GM21528 (cell line): Measurements from ENCODE around the gene SMCHD1.
"Not testable (repeated sequence)": the region's sequence is repeated elsewhere in the genome, so short reads cannot be mapped to it uniquely, and the experiment has no call there.

Experiments
- ATAC-seq: cut with Tn5 transposase; IDR thresholded peaks from one replicate; pipeline ENCODE4 v1.9.1; 2021; ENCODE audit warnings: mild to moderate bottlenecking, moderate library complexity; ENCODE audit not compliant: unreplicated experiment, low FRiP score

The SMCHD1 gene

DNA sequence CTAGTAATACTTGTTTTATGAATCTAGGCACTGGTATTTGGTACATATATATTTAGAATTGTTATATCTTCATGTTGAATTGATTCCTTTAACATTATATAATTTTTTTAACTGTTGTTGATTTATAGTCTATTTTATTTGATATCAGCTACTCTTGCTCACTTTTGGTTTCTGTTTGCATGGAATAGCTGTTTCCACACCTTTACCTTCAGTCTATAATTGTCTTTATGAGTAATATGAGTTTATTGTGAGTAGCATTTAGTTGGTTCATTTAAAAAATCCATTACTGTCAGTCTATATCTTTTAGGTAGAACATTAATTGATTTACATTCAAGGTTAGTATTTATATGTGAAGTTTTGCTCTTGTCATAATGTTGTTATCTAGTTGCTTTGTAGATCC, 58.6 kb downstream of the SMCHD1 start:
- no peak for ATAC-seq

DNA sequence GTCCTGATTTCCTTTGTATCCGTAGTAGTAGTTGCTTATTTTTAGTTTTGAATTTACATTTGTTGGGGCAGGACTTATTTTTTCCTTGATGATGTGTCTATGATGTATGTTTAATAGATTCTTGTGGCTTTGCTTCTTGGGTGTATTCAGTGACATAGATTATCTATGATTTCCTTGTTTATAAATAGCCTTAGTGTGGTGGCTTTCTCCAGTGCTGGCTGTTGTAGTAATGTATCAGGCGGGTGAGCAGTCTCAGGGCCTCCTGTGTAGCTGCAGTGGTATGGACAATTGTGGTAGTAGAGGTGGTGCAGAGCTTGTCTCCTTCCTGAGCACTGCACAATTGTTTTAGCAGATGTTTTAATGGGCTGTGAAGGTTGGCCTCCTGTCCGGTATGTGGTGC, 60.5 kb downstream of the SMCHD1 start:
- ATAC-seq = no peak

DNA sequence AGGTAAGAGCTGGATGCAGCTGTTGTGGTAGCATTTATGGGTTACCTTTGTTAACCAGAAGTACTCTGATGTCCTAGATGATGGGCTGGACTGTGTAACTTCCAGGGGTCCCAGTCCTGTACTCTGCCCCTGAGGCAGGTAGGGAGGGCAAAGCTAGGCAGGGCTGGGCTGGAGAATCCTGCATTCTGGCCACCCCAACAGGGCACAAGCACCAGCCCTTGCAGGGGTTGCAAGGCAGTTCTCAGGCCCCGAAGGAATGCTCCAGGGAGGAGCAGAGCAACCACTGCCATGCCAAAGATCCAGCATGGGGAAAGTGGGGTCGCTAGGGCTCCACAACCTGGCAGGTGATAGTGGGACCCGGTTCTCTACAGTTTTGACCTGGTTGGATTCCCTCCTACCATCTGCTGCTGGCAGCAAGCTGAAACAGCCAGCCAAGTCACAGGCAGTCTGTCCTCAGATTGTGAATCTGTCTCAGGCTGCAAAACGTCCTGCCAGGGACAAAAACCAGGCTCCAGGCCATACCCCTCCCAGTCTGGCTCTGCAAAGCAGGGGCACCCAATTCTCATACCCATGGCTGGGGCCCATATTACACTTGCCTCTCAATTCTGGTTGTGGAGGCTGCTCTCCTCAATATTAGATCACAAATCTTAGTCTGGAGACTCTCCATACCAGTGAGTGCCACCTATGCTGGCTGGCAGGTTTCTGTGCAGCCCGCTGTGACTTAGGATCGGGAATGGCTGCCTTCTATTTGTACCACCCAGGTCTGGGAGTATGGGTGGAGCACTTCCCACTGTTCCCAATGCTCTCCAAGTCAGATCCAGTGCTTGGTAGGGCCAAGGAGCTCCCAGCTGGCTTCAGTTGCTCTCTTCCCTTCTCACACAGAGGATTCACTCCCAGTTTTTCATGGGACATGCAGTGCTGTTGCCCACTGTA, 61.1 kb downstream of the SMCHD1 start:
- ATAC-seq = no peak

DNA sequence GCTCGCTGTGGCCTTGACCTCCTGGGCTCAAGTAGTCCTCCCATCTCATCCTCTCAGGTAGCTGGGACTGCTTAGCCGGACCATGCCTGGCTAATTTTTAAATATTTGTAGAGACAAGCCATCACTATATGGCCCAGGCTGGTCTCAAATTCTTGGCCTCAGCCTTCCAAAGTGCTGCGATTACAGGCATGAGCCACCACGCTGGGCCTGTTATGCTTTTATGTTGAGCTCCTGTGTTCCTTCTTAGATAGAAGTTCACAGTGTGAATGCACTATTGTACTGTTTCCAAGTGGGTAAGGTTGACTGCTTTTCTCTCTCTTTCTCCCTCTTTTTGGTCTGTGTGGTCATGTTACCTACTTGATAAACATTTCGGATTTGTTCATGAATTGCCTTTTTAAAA, 61.9 kb downstream of the SMCHD1 start:
- no peak for ATAC-seq

DNA sequence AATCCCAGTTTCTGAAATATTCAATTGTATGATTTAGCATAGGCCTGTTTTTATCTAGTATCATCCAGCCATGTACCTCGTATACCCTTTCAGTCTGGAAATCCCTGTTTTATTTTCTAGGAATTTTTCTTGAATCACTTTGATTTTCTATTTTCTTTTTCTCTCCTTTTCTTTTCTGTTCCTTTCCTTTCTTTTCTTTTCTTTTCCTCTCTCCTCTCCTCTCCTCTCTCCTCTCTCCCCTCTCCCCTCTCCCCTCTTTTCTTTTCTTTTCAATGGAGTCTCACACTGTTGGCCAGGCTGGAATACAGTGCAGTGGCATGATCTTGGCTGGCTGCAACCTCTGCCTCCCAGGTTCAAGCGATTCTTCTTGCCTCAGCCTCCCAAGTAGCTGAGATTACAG, 63.5 kb downstream of the SMCHD1 start:
- no peak for ATAC-seq

DNA sequence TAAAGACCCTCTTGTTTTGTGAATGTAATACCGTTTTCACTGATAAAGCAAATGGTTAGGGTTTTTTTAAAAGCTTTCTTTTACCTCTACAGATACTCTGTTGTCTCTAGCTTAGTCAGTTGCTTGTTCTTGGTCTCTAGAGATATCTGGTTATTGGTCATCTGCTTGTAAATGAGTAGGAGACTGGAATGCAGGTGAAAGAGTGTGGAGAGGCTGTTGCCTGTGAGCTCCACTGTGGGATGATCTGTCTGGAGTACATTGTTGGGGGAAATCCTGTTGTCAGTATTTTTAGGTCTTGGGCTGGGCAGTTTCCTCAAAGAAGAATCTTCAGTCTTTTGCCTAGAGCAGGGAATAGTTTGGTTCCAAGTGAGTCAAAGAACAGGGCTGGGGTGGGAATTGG, 67.7 kb downstream of the SMCHD1 start:
- ATAC-seq = no peak

DNA sequence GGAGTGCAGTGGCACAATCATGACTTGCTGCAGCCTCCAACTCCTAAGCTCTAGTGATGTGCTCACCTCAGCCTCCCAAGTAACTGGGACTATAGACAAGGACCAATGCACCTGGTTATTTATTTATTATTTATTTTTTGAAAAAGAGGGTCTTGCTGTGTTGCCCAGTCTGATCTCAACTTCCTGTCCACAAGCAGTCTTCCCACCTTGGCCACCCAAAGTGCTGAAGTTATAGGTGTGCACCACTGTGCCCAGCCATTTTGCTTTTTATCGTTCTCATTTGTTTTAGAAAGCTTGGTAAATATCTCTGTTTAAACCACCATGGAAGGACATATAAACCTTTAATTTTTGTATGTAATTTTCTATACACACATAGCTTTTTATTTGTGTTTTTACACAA, 74.2 kb downstream of the SMCHD1 start:
- ATAC-seq = no peak

DNA sequence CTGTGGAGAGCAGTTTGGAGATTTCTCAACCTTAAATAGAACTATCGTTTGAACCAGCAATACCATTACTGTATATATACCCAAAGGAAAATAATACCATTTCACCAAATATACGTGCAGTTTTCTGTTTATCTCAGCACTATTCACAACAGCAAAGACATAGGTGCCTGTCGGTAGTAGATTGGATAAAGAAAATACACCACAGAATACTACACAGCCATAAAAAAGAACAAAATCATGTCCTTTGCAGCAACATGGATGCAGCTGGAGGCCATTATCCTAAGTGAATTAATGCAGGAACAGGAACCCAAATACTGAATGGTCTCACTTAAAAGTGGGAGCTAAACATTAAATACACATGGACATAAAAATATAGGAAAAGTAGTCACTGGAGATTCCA, 81.3 kb downstream of the SMCHD1 start:
- ATAC-seq = no peak

DNA sequence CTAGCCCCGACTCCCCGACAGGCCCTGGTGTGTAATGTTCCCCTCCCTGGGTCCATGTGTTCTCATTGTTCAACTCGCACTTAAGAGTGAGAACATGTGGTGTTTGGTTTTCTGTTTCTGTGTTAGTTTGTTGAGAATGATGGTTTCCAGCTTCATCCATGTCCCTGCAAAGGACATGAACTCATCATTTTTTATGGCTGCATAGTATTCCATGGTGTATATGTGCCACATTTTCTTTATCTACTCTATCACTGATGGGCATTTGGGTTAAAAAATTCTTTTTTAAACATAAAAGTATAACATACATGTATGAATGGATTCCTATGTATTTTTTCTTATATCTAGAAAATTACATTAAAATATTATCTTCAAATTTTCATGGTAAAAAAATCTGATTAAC, 84.6 kb downstream of the SMCHD1 start:
- not testable (repeated sequence) for ATAC-seq

DNA sequence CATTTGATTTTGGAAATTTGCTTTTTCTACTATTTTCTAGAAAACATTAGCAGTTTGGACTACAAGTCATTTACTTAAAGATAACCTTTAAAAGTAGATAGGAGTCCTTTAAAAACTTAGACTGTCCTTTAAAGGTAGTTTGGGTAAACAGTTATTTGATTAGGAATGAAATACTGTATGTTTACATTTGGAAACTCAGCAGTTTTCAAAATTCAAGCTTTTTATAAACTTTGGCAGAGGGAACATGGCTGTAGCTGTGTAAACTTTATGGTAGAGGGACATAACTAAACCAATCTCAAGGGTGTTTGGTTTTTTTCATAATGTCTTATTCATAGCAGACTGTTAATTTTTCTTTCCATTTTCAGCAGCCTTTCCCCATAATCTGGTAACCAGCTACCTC, 90.7 kb downstream of the SMCHD1 start:
- no peak for ATAC-seq

DNA sequence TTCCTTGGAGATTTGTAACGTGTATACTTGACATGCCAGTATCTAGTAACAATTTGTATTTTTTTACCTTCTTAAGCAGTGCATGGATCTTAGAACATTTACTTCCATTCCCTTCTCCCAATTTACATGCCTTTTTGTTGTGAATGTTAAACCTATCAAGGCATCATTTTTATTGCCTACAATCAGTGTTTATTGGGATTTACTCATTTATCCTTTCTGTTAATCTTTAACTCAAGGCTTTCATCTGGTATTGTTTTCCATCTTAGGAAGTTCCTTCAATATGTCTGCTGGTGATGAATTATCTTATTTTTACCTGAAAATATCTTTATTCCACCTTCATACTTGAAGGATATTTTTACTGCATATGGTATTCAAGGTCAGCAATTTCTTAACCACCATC, 102.8 kb downstream of the SMCHD1 start:
- no peak for ATAC-seq

DNA sequence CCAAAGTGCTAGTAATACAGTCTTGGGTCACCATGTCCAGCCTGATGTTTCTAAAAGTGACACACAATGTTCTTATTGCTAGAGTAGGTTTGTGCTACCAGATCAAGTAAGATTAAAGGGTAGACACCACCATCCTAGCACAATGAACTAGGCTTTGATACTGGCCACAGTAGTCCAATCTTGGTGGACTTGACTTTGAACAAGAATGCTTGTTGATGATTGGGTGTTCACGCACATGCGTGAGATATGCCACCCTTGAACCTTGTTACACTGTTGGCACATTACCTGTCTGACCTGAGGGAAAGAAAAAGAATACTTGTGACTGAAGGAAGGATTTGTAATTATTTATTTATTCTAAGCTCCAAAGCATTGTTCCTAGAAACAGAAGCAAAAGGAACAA, 119.1 kb downstream of the SMCHD1 start:
- no peak for ATAC-seq

DNA sequence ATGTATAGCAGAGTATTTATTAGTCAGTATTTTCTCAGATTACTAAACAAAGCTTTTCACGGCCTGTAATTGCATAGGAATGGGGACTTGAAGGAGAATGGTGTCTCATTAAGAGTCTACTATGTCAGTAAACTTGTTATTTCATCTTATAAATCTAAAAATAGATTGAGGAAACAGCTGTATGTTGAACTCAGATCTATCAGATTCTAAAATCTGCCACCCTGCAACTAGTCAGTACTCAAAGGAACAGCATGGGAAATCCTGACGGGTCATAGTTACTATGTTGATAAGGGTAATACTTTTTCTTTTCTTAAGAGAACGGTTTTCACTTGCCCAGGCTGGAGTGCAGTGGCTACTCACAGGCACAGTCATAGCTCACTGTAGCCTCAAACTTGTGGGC, 121.1 kb downstream of the SMCHD1 start:
- no peak for ATAC-seq

DNA sequence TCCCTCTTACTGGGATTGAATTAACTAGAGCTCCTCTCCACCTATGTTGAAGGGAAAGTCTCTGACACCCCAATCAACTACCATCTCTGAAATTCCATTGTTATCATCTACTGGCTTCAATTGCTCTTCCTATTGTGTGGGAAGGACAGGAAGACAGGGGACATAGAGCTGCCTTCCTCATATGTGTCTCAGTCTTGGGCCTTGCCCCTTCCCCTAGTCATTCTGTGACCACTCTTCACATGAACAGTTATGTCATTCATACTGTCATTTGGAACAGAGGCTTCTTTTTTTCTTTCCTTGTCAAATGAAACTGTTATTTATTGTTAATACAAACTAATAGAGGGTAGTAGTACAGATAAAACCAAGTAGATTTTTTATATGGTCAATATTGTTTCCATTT, 121.7 kb downstream of the SMCHD1 start:
- no peak for ATAC-seq

DNA sequence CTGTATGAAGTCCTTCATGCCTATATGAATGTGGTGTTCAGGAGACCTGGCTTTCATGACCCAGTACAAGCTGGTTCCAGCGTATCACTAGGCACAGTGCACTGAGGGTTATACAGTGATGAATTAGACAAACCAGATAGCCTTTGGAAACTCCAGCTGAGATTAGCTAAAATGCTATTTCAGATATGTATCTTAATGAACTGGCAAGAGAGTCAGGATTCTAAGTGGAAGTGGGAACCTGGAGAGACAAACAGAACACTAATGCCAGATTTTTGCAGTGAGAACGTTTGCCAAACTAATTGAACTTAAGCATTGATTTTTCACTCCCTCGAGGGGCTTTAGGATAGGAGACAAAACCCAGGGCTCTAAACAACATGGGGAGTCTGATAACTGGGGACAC, 125.2 kb downstream of the SMCHD1 start:
- no peak for ATAC-seq

DNA sequence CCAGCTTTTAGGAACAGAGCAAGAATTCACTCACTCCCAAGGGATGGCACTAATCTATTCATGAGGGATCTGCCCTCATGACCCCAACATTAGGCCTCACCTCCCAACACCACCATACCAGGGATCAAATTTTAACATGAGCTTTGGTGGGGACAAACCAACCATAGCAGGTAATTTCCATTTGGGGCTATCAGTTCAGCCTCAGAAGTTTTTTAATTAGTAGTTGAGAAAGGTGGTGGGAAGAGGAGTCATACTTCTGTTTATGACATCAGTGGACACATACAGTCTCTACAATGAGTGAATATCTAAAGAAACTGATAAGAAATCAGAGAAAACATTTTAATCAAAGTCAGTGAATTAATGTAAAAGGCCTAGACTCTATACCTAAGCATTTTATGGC, 131.7 kb downstream of the SMCHD1 start:
- ATAC-seq = no peak

DNA sequence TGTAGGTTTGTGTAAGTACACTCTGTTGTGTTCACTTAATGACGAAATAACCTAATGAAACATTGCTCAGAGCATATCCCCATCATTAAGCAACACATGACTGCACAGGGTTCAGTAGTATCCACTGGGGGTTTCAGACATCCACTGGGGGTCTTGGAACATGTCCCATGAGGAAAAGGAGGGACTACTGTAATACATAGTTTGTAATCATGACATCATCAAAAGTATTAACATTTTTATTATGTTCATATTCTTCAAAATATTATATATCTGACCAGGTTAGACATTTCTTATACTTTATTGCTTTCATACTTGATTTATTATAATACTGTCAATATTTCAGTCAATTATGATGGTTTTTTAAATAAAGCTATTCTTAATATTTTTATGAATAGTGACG, 136.9 kb downstream of the SMCHD1 start:
- no peak for ATAC-seq

DNA sequence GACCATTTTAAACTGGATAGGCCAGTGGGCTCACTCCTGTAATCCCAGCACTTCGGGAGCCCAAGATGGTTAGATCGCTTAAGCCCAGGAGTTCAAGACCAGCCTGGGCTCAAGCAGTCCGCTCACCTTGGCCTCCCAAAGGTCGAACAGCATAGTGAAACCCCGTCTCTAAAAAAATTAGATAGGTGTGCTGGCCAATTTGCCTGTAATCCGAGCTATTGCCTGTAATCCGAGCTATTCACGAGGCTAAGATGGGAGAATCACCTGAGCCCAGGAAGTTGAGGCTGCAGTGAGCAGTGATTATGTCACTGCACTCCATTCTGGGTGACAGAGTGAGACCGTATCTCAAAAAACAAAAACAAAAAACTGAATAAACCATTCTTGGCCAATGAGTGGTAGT, 138.6 kb downstream of the SMCHD1 start:
- no peak for ATAC-seq

DNA sequence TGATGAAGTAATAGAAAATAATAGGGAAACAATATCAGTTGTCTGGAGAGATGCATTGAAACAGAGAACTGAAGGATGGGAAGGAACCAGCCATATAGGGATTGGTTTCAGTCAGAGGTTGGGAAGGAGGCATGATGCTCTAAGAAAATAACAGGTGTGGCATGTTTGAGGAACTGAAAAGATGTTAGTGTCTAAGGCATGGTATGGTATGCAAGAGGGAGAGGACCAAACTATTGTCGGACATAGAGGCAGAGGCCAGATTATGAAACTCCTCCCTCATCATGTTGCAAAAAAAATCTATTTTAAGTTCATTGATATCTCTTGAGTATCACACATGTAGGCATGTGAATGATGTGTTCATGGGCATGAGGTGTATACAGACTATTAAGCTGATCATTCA, 142.4 kb downstream of the SMCHD1 start:
- ATAC-seq = no peak

DNA sequence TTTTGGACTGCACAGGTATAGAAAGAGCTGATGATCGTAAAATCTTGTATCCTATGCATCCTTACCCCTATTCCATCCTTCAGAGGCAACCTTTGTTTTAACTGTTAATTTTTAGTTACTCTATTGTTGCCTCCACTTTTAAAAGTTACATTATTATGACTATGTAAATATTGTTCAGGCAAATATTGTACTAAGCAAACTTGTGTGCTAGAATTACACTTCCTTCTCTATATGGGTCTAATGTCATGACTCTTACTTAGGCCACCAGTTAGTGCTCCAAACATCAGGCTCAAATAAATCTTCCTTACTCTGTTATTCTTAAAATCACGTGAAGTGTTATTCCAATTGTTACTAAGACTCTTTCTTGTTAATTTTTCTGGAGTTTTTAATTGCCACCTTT, 143.8 kb downstream of the SMCHD1 start:
- ATAC-seq = no peak

DNA sequence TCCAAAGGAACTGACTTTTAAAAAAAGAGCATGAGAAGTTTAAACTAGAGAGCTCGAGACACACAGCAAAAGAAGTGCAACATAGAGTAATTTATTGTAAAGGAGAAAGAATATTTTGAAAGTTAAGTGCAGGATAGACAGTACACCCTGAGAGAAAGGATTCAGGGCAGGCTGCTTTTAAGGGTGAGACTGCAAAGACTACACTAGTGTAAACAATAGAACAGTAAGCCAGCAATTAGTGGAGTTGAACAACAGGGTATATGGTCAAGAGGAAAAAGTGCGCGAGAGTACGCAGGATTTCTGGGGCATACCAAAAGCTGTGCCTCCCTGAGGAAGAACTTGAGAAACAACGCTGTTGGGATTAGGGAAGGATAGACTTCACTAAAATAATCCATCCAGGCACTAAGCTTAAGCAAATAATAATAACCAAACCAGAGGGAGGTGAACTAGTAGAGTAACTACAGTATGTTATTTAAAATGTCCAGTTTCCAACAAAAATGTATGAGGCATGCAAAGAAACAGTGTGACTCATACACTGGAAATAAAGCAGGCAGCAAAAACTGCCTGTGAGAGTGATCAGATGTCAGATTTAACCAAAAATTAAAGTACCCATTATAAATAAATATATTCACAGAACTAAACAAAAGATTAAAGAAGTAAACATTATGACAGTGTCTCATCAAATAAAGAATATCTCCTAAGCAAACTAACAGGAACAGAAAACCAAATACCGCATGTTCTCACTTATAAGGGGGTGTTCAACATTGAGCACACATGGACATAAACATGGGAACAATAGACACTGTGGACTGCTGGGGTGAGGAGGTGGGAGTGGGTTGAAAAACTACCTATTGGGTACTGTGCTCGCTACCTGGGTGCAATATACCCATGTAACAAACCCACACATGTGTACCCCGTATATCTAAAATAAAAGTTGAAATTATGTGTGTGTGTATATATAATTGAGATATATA, 150.7 kb downstream of the SMCHD1 start:
- no peak for ATAC-seq
